Activated effector memory CD4-positive, alpha-beta T cell treated with anti-CD3 and anti-CD28 coated beads, Interleukin-2, amount 50 U/mL, for 16 hours (primary cell): ENCODE results near the gene CDKN1B.

Experiments
- DNase-seq: peaks from one replicate; pipeline ENCODE4 v3.0.0-alpha.2; 2020

CDKN1B gene

DNA sequence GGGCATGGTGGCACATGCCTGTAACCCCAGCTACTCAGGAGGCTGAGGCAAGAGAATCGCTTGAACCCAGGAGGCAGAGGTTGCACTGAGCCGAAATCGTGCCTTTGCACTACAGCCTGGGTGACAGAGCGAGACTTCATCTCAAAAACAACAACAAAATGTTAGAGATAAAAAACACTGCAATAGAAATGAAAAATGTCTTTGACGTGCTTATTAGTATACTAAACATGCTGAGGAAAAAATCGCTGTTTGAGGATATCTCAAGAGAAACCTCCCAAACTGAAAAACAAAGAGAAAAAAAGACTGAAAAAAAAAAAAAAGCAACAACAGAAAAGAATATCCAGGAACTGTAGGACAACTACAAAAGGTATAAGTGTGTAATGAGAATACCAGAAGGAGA lies 53.1 kb downstream of the CDKN1B start:
- no peak for DNase-seq
